Gastroesophageal sphincter (tissue), 3 donors: ENCODE measurements around the gene IL17RA.

Experiments
- EP300 ChIP-seq: sonication (generic); formaldehyde crosslinking; IDR thresholded peaks from one replicate; pipeline ENCODE4 v1.6.1; 2017; ENCODE audit warnings: antibody characterized with exemption, mild to moderate bottlenecking
- POLR2A ChIP-seq, 2 donors: fragments of 450-650 bp; IDR thresholded peaks; one replicate each; pipeline ENCODE4 v1.6.1; 2017; ENCODE audit warnings: antibody characterized with exemption in 2 of 2, mild to moderate bottlenecking in 2 of 2, moderate library complexity in 1 of 2
- POLR2AphosphoS5 ChIP-seq: sonication (generic); formaldehyde crosslinking; IDR thresholded peaks from one replicate; pipeline ENCODE4 v1.6.1; 2017; ENCODE audit warnings: antibody characterized with exemption
- TF ChIP-seq, protein P1 (sequence below), 4 experiments: fragments of 200-600 bp in 2 of 4; fragments of 450-650 bp in 2 of 4; sonication (generic) in 1 of 4; IDR thresholded peaks; one replicate each; pipeline ENCODE4 v1.5.1; 2017 to 2019; ENCODE audit warnings: antibody characterized with exemption in 4 of 4, mild to moderate bottlenecking in 2 of 4, moderate library complexity in 2 of 4

DNA sequence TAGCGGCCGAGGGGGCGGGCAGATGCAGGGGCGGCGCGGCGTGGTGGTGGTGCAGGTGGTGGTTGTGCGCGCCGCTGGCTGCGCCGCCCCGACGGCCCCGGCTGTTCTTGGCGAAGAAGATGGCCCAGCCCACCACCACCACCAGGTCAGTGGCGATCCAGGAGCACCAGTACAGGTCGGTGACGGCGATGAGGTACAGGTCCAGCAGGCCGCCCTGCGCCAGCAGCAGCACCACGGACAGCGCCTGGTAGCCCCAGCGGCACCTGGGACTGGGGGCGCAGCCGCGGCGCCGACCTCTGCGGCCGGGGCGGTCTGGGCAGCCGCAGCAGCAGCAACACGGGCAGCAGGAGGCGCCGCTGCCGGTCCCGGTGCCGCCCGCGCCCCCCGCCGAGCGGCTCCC lies 35.5 kb downstream of the IL17RA start:
- TF ChIP-seq, protein P1, sequence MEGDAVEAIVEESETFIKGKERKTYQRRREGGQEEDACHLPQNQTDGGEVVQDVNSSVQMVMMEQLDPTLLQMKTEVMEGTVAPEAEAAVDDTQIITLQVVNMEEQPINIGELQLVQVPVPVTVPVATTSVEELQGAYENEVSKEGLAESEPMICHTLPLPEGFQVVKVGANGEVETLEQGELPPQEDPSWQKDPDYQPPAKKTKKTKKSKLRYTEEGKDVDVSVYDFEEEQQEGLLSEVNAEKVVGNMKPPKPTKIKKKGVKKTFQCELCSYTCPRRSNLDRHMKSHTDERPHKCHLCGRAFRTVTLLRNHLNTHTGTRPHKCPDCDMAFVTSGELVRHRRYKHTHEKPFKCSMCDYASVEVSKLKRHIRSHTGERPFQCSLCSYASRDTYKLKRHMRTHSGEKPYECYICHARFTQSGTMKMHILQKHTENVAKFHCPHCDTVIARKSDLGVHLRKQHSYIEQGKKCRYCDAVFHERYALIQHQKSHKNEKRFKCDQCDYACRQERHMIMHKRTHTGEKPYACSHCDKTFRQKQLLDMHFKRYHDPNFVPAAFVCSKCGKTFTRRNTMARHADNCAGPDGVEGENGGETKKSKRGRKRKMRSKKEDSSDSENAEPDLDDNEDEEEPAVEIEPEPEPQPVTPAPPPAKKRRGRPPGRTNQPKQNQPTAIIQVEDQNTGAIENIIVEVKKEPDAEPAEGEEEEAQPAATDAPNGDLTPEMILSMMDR (IDR thresholded peaks at IDR 0.05) = no peak
- no peak for TF ChIP-seq POLR2A (IDR thresholded peaks at IDR 0.05)
- no peak for TF ChIP-seq POLR2AphosphoS5
- no peak for TF ChIP-seq EP300
